ENCODE measurements around the gene ADAD1.

The ADAD1 gene

GRCh38 chr4:122456231-122457116 is 77.7 kb downstream of the ADAD1 start, which contains the start of gene IL2:
IL2 (minus strand) TSS chr4:122456725; CDS start chr4:122456440, 285 bp downstream.
- no peak for DNase-seq (ENCODE audit: low read depth)

DNA sequence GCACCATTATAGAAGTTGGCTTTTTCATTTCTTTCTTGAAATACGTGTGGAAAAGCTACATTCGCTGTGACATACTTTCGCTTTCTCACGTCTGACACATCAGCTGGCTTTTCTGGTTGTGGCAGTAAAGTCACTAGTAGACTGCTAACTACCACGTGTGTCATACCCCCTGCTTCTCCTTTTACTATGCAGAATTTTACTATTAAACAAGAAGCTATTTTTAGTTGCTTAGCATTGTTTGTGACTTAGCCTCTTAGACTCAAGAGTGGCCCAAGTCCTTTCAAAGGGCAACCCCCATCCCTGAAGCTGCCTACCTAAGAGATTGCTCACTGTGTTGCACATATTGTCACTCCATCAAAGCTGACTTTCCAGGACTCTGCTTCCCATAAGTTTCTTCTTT is 79.8 kb downstream of the ADAD1 start:
- no peak for DNase-seq (ENCODE audit: low read depth)

DNA sequence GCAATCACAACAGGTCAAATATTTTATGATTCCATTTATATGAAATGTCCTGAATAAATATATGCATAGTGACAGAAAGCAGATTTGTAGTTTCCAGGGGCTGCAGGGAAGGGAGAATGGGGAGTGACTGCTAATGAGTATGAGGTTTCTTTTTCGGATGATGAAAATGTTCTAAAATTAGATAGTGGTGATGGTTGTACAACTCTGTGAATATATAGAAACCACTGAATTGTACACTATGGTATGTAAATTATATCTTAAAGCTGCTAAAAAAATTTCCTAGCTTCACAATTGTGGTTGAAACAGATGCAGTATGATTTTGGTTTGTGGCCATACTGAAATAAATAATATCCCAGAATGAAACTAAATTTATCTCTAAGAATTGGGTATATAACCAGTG is 90.6 kb downstream of the ADAD1 start:
- DNase-seq (ENCODE audit: low read depth) = no peak

DNA sequence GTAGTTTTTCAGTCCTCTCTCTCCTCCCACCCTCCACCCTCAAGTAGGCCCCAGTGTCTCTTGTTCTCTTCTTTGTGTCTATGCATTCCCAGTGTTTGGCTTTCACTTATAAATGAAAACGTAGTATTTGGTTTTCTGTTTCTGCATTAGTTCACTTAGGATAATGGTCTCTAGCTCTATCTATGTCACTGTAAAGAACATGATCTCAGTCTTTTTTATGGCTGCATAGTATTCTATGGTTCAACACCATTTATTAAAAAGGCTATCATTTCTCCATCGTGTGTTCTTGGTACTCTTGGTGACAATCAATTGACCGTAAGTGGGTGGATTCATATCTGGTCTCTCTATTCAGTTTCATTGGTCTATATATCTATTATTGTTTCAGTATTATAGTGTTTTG is 96.4 kb downstream of the ADAD1 start:
- DNase-seq (ENCODE audit: low read depth) = no peak

DNA sequence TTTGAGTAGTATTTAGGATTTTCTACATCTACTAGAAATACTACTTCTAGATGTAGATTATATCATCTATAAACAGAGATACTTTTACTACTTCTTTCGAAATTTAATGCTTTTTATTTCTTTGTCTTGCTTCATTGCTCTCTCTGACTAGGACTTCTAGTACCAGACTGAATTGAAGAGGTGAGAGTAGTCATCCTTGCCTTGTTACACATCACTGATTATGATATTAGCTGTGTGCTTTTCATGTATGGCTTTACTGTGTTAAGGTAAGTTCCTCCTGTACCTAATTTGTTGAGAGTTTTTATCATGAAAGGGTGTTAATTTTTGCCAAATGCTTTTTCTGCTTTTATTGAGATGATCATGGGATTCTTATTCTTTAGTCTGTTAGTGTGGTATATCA is 97.3 kb downstream of the ADAD1 start:
- DNase-seq (ENCODE audit: low read depth) = no peak

DNA sequence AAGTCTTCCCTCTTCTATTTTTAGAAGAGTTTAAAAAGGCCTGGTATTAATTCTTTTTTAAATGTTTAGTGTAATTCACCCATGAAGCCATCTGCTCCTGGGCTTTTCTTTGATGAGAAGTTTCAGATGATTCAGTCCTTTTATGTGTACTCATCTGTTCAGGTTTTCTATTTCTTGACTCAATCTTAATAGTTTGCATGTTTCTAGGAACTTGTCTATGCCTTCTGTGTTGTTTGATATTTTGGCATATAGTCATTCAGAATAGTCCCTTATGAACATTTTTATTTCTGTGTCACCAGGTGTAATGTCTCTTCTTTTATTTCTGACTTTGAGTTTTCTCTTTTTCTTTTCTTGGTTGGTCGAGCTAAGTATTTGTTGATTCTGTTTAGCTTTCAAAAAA is 97.9 kb downstream of the ADAD1 start:
- no peak for DNase-seq (ENCODE audit: low read depth)

Measured in activated T-helper 1 cell treated with Interleukin-2 at 50 U/mL for 16 hours (primary cell).